B cell (primary cell): Measurements from ENCODE around the gene AGBL3. TPM values are rescaled to one million over a fixed set of nuclear protein-coding genes. Genes with fewer than 3 reads are reported as not detected.
"Not testable (repeated sequence)": the region's sequence is repeated elsewhere in the genome, so short reads cannot be mapped to it uniquely, and the experiment has no call there.

Source experiments
- ATAC-seq: fragments of 200-7000 bp; cut with Tn5 transposase; one replicate; pipeline ENCODE4 v1.10.0; 2021; ENCODE audit warnings: low read depth, mild to moderate bottlenecking, moderate number of reproducible peaks, moderate library complexity
- CTCF ChIA-PET: fragments of 350-600 bp; sonication (Branson Sonifier 250); formaldehyde crosslinking; loops from one replicate; lab custom pipeline; 2021; ENCODE audit warnings: antibody characterized with exemption, inconsistent platforms; lab: Charles Lee
- POLR2A ChIA-PET: fragments of 350-600 bp; sonication (Branson Sonifier 250); formaldehyde crosslinking; loops from one replicate; lab custom pipeline; 2021; ENCODE audit warnings: antibody characterized with exemption; lab: Charles Lee
- DNase-seq: peaks from one replicate; pipeline ENCODE4 v3.0.0; 2013
- H2AFZ ChIP-seq: 2 replicates; pipeline ENCODE4 v1.6.1; 2012; ENCODE audit warnings: mild to moderate bottlenecking, low read depth, low read length; ENCODE audit not compliant: insufficient read depth, poor library complexity, severe bottlenecking
- H3K27ac ChIP-seq, 2 donors: 1 replicate in 1 of 2; 2 replicates in 1 of 2; pipeline ENCODE4 v1.5.1; 2012 to 2013; ENCODE audit warnings: low read length in 2 of 2, mild to moderate bottlenecking in 2 of 2, moderate library complexity in 1 of 2
- H3K27me3 ChIP-seq, 4 experiments: fragments of 200-600 bp in 1 of 4; sonication (generic) in 1 of 4; replicated peaks in 1 of 4; 1 replicate in 2 of 4; 2 replicates in 2 of 4; pipeline versions ENCODE4 v1.6.1 to v1.7.0; 2013 to 2016; ENCODE audit warnings: low read length in 3 of 4, mild to moderate bottlenecking in 2 of 4, mixed read lengths in 1 of 4, moderate library complexity in 1 of 4; ENCODE audit not compliant: insufficient read depth in 4 of 4, control insufficient read depth in 3 of 4; ENCODE audit errors: control extremely low read depth in 1 of 4
- H3K36me3 ChIP-seq, 2 experiments: replicated peaks in 1 of 2; 1 replicate in 1 of 2; 2 replicates in 1 of 2; pipeline versions ENCODE4 v1.6.1 to v1.7.1; 2013; ENCODE audit warnings: low read length in 1 of 2; ENCODE audit not compliant: insufficient read depth in 2 of 2, control insufficient read depth in 1 of 2; ENCODE audit errors: control extremely low read depth in 1 of 2, extremely low read depth in 1 of 2
- H3K4me1 ChIP-seq, 2 donors: fragments of 200-600 bp in 1 of 2; sonication (generic) in 1 of 2; 1 replicate in 1 of 2; 2 replicates in 1 of 2; pipeline versions ENCODE4 v1.5.1 to v1.6.1; 2013 to 2017; ENCODE audit warnings: low read length in 2 of 2; ENCODE audit not compliant: control insufficient read depth in 2 of 2, insufficient read depth in 2 of 2
- H3K4me2 ChIP-seq: replicated peaks from 2 replicates; pipeline ENCODE3; 2012; ENCODE audit warnings: mild to moderate bottlenecking, low read depth, low read length; ENCODE audit not compliant: poor library complexity, severe bottlenecking
- H3K4me3 ChIP-seq, 5 experiments: fragments of 200-600 bp in 1 of 5; sonication (generic) in 1 of 5; 1 replicate in 3 of 5; 2 replicates in 2 of 5; pipeline versions ENCODE4 v1.5.1 to v1.7.0; 2011 to 2016; ENCODE audit warnings: low read length in 4 of 5, mild to moderate bottlenecking in 4 of 5, low read depth in 2 of 5, control low read depth in 1 of 5, moderate library complexity in 1 of 5; ENCODE audit not compliant: insufficient read depth in 1 of 5; ENCODE audit errors: control extremely low read depth in 1 of 5, extremely low read depth in 1 of 5
- H3K79me2 ChIP-seq: fragments of 200-600 bp; sonication (generic); one replicate; pipeline ENCODE4 v1.6.0; 2016; ENCODE audit warnings: low read length; ENCODE audit not compliant: control insufficient read depth, insufficient read depth
- H3K9ac ChIP-seq: fragments of 200-600 bp; sonication (generic); 2 replicates; pipeline ENCODE4 v1.6.1; 2017; ENCODE audit warnings: mild to moderate bottlenecking, low read length, moderate library complexity
- H3K9me3 ChIP-seq, 3 donors: one replicate each; pipeline versions ENCODE4 v1.6.1 to v1.7.1; 2013; ENCODE audit warnings: low read length in 2 of 3; ENCODE audit not compliant: control insufficient read depth in 2 of 3, insufficient read depth in 1 of 3; ENCODE audit errors: control extremely low read depth in 1 of 3
- H4K20me1 ChIP-seq: 2 replicates; pipeline ENCODE4 v1.6.0; 2012; ENCODE audit warnings: mild to moderate bottlenecking, low read length; ENCODE audit not compliant: insufficient read depth, control insufficient read depth, poor library complexity, severe bottlenecking
- H3K27ac Mint-ChIP-seq: one replicate; pipeline ENCODE4 v1.8.0; 2021; ENCODE audit warnings: mixed read lengths
- H3K27me3 Mint-ChIP-seq: one replicate; pipeline ENCODE4 v1.8.0; 2021; ENCODE audit warnings: mixed read lengths
- H3K4me1 Mint-ChIP-seq: one replicate; pipeline ENCODE4 v1.8.0; 2021; ENCODE audit warnings: mixed read lengths
- H3K4me3 Mint-ChIP-seq: one replicate; pipeline ENCODE4 v1.8.0; 2021; ENCODE audit warnings: mixed read lengths
- H3K9me3 Mint-ChIP-seq: one replicate; pipeline ENCODE4 v1.8.0; 2022; ENCODE audit warnings: mixed read lengths; ENCODE audit not compliant: insufficient read depth
- CTCF ChIP-seq: fragments of 200-600 bp; IDR thresholded peaks from one replicate; pipeline ENCODE4 v1.8.0; 2022; ENCODE audit warnings: antibody characterized with exemption, mild to moderate bottlenecking
- EZH2 ChIP-seq: IDR thresholded peaks from 2 replicates; pipeline ENCODE4 v1.6.1; 2012; ENCODE audit warnings: borderline replicate concordance, low read depth, mild to moderate bottlenecking, moderate library complexity, low read length; ENCODE audit not compliant: insufficient read depth, poor library complexity, severe bottlenecking
- WGBS: methylation state at CpG from one replicate; pipeline ENCODE4 v1.1.5; 2013; ENCODE audit warnings: missing lambda C conversion rate; ENCODE audit not compliant: insufficient coverage; 5-methylcytosine and 5-hydroxymethylcytosine counted together
- intact Hi-C: fragments of 100-400 bp; cut with micrococcal nuclease; formaldehyde crosslinking; loops from one replicate; pipeline ENCODE4 v1.10.0; 2022
- polyA plus RNA-seq: library from polyadenylated mRNA; depleted of rRNA; stranded (reverse); fragments of >200 nt; gene quantifications from 2 replicates; pipeline ENCODE4 v1.2.3, GENCODE V29; 2012
- total RNA-seq, 2 donors: library from RNA; stranded (reverse); fragments of 120-200 nt in 1 of 2; gene quantifications; 1 replicate in 1 of 2; 2 replicates in 1 of 2; pipeline versions ENCODE4 v1.2.3 to v1.2.4, GENCODE V29; 2013 to 2022

AGBL3 gene
- total and polyA plus RNA-seq, 2 donors (not counting 1 experiment from before 2014, with no cell fraction given), result 0.51 to 10.9 TPM

- ATAC-seq (no peak), DNase-seq (no peak)
- no peak overlapping the region for H3K9ac ChIP-seq
- H3K36me3 ChIP-seq, result no peaks in the 10 kb centered on the region
- no peaks in the 10 kb centered on the region for H4K20me1 ChIP-seq
- no peak overlapping the region for H3K4me3 ChIP-seq
- Mint-ChIP-seq H3K4me1 (no peaks in the 10 kb centered on the region), H3K4me3 (no peak overlapping the region), H3K27ac (no peak overlapping the region), H3K9me3 (no peaks in the 10 kb centered on the region), H3K27me3 (peaks cover 10% of the 10 kb centered on the region)
- POLR2A ChIA-PET, result no interaction called here
- TF ChIP-seq CTCF (no peak), EZH2 (no peak)
- CTCF ChIA-PET, result no interaction called here
- H3K4me2 ChIP-seq, result no peak overlapping the region
- H3K27me3 ChIP-seq, result peaks cover 0 to 11% (median 1%) of the 10 kb centered on the region in 4 experiments
- intact Hi-C loops, result no loop called here
- no peak overlapping the region for H2AFZ ChIP-seq
- no peaks in the 10 kb centered on the region for H3K79me2 ChIP-seq
- no CpG with 5 or more reads among the region's 4 CpGs for WGBS
- H3K4me1 ChIP-seq, result no peaks in the 10 kb centered on the region
- no peaks in the 10 kb centered on the region for H3K9me3 ChIP-seq
- no peak overlapping the region for H3K27ac ChIP-seq
Observed at GRCh38 chr7:134968110-134968509, 18.2 kb upstream of the AGBL3 start.

GRCh38 chr7:134981645-134982044, 4.7 kb upstream of the AGBL3 start:
- H3K4me1 Mint-ChIP-seq, result peaks cover 10% of the 10 kb centered on the region
- H3K9me3 Mint-ChIP-seq, H3K4me2 ChIP-seq, ATAC-seq, H3K36me3 ChIP-seq, H4K20me1 ChIP-seq, POLR2A ChIA-PET, H3K9ac ChIP-seq, H3K4me3 Mint-ChIP-seq, H3K27ac Mint-ChIP-seq, H2AFZ ChIP-seq, H3K9me3 ChIP-seq, DNase-seq, intact Hi-C loops, H3K79me2 ChIP-seq, H3K27me3 Mint-ChIP-seq, H3K4me1 ChIP-seq, H3K27me3 ChIP-seq, H3K27ac ChIP-seq, H3K4me3 ChIP-seq: not testable (repeated sequence)
- CTCF ChIA-PET, result interaction anchor here (1.9 kb wide), 1 partner anchor 189 kb away, joined by 7 read pairs; the partner anchor contains the start of gene CYREN
- no CpG with 5 or more reads among the region's 3 CpGs for WGBS
